Caco-2 (cell line): ENCODE data around the gene NXPH4. TPM values are rescaled to one million over a fixed set of nuclear protein-coding genes. Genes with fewer than 3 reads are reported as not detected.

ENCODE experiments used
- BruUV-seq: library from RNA; stranded (reverse); fragments of 400-500 nt; replicated peaks from 2 replicates; lab custom pipeline; 2021; lab: Mats Ljungman, UMichigan
- CTCF ChIA-PET: fragments of 300-600 bp; sonication (Branson Sonifier 250); formaldehyde crosslinking; loops from one replicate; lab custom pipeline; 2022; ENCODE audit warnings: antibody characterized with exemption; lab: Charles Lee
- POLR2A ChIA-PET: fragments of 300-600 bp; sonication (Branson Sonifier 250); formaldehyde crosslinking; loops from one replicate; lab custom pipeline; 2022; ENCODE audit warnings: antibody characterized with exemption; lab: Charles Lee
- DNase-seq, 2 experiments: peaks; one replicate each; pipeline versions ENCODE4 v3.0.0 to v3.0.0-alpha.2; 2020 to 2022
- H3K27me3 ChIP-seq: replicated peaks from 2 replicates; pipeline ENCODE4 v1.6.0; 2011; ENCODE audit warnings: low read length; ENCODE audit not compliant: control insufficient read depth, insufficient read depth
- H3K36me3 ChIP-seq: 2 replicates; pipeline ENCODE4 v1.5.1; 2011; ENCODE audit warnings: low read length; ENCODE audit not compliant: control insufficient read depth, insufficient read depth
- H3K4me1 ChIP-seq: fragments of 250-450 bp; sonication (Bioruptor Pico); 2 replicates; pipeline ENCODE4 v1.5.1; 2020; ENCODE audit warnings: mild to moderate bottlenecking
- H3K4me3 ChIP-seq: 2 replicates; pipeline ENCODE4 v1.5.1; 2011; ENCODE audit warnings: low read depth, mild to moderate bottlenecking, control low read depth, low read length
- H3K9me3 ChIP-seq: fragments of 250-450 bp; sonication (Bioruptor Pico); 2 replicates; pipeline ENCODE4 v1.5.1; 2020; ENCODE audit warnings: mild to moderate bottlenecking, moderate library complexity
- H3K27ac Mint-ChIP-seq: one replicate; pipeline ENCODE4 v1.8.0; 2022; ENCODE audit warnings: mixed read lengths; ENCODE audit not compliant: unreplicated experiment
- H3K27me3 Mint-ChIP-seq: one replicate; pipeline ENCODE4 v1.8.0; 2022; ENCODE audit warnings: mixed read lengths; ENCODE audit not compliant: insufficient read depth, unreplicated experiment
- H3K36me3 Mint-ChIP-seq: one replicate; pipeline ENCODE4 v1.8.0; 2022; ENCODE audit warnings: mild to moderate bottlenecking, mixed read lengths; ENCODE audit not compliant: insufficient read depth, unreplicated experiment
- H3K4me1 Mint-ChIP-seq: one replicate; pipeline ENCODE4 v1.8.0; 2022; ENCODE audit warnings: low read depth, mixed read lengths; ENCODE audit not compliant: unreplicated experiment
- H3K4me3 Mint-ChIP-seq: one replicate; pipeline ENCODE4 v1.8.0; 2022; ENCODE audit warnings: mild to moderate bottlenecking, moderate library complexity, mixed read lengths; ENCODE audit not compliant: unreplicated experiment
- H3K9me3 Mint-ChIP-seq: one replicate; pipeline ENCODE4 v1.8.0; 2022; ENCODE audit warnings: mixed read lengths; ENCODE audit not compliant: unreplicated experiment
- CTCF ChIP-seq, 2 experiments: fragments of 200-600 bp in 1 of 2; IDR thresholded peaks; 1 replicate in 1 of 2; 2 replicates in 1 of 2; pipeline versions ENCODE4 v1.5.1 to v1.8.0; 2011 to 2022; ENCODE audit warnings: antibody characterized with exemption in 1 of 2, control low read depth in 1 of 2, inconsistent platforms in 1 of 2, low read depth in 1 of 2, low read length in 1 of 2, mild to moderate bottlenecking in 1 of 2, moderate library complexity in 1 of 2; ENCODE audit not compliant: insufficient read depth in 1 of 2, severe bottlenecking in 1 of 2, unreplicated experiment in 1 of 2
- intact Hi-C: fragments of 100-400 bp; cut with micrococcal nuclease; formaldehyde crosslinking; loops from one replicate; pipeline ENCODE4 v1.10.0; 2022; ENCODE audit not compliant: unreplicated experiment
- total RNA-seq: library from RNA; stranded (reverse); gene quantifications from 2 replicates; pipeline ENCODE4 v1.2.3, GENCODE V29; 2022

The NXPH4 gene
- total RNA-seq, 1 experiment from 2014 or later = 10.0 TPM

GRCh38 chr12:57247041-57247440, 30.4 kb downstream of the NXPH4 start:
- Mint-ChIP-seq H3K27me3 (peaks cover 5% of the 10 kb centered on the region), H3K36me3 (peaks cover 7% of the 10 kb centered on the region), H3K4me3 (no peak overlapping the region), H3K4me1 (peaks cover 7% of the 10 kb centered on the region), H3K27ac (no peak overlapping the region), H3K9me3 (no peaks in the 10 kb centered on the region)
- no peak for TF ChIP-seq CTCF (IDR thresholded peaks at IDR 0.05; ENCODE audit: insufficient read depth in 1 of 2, low read depth in 1 of 2, low read length in 1 of 2, severe bottlenecking in 1 of 2, unreplicated experiment in 1 of 2)
- intact Hi-C loops = no loop called here
- CTCF ChIA-PET = interaction anchor here (0.5 to 1.0 kb wide), 2 partner anchors 33 to 119 kb away, joined by 3 to 4 read pairs; partner anchors contain the start of gene LRP1
- Histone ChIP-seq H3K9me3 (no peaks in the 10 kb centered on the region), H3K4me1 (no peaks in the 10 kb centered on the region), H3K36me3 (no peaks in the 10 kb centered on the region), H3K4me3 (no peak overlapping the region), H3K27me3 (peaks cover 2% of the 10 kb centered on the region; the same call in 1 of the 2 replicates)
- DNase-seq = no peak
- POLR2A ChIA-PET = no interaction called here
- BruUV-seq = no TSS peak

- no peaks in the 10 kb centered on the region for H3K36me3 ChIP-seq
- Mint-ChIP-seq H3K36me3 (peaks cover 3% of the 10 kb centered on the region), H3K4me1 (no peaks in the 10 kb centered on the region), H3K27ac (no peak overlapping the region), H3K9me3 (no peaks in the 10 kb centered on the region), H3K27me3 (peaks cover 2% of the 10 kb centered on the region), H3K4me3 (no peak overlapping the region)
- H3K9me3 ChIP-seq = no peaks in the 10 kb centered on the region
- DNase-seq = no peak
- H3K4me3 ChIP-seq = no peak overlapping the region
- H3K4me1 ChIP-seq = no peaks in the 10 kb centered on the region
- no TSS peak for BruUV-seq
- no peak for TF ChIP-seq CTCF (IDR thresholded peaks at IDR 0.05; ENCODE audit: insufficient read depth in 1 of 2, low read depth in 1 of 2, low read length in 1 of 2, severe bottlenecking in 1 of 2, unreplicated experiment in 1 of 2)
- peaks cover 2% of the 10 kb centered on the region; the same call in 1 of the 2 replicates for H3K27me3 ChIP-seq
- intact Hi-C loops = no loop called here
- POLR2A ChIA-PET = no interaction called here
- CTCF ChIA-PET = interaction anchor here (0.5 kb wide), 1 partner anchor 85 kb away, joined by 3 read pairs; no protein-coding TSS in a partner anchor
Measured at GRCh38 chr12:57248934-57249742, 32.5 kb downstream of the NXPH4 start.

- DNase-seq = no peak
- H3K9me3 ChIP-seq = no peaks in the 10 kb centered on the region
- H3K4me1 Mint-ChIP-seq = no peaks in the 10 kb centered on the region
- H3K27ac Mint-ChIP-seq = no peak overlapping the region
- intact Hi-C loops = no loop called here
- CTCF ChIA-PET = interaction anchor here (0.6 to 1.2 kb wide), 5 partner anchors 11 to 582 kb away, joined by 3 to 7 read pairs (median 4); partner anchors contain the start of gene INHBE
- no peak overlapping the region for H3K4me3 ChIP-seq
- no peak for TF ChIP-seq CTCF (IDR thresholded peaks at IDR 0.05; ENCODE audit: insufficient read depth in 1 of 2, low read depth in 1 of 2, low read length in 1 of 2, severe bottlenecking in 1 of 2, unreplicated experiment in 1 of 2)
- no peaks in the 10 kb centered on the region for H3K36me3 ChIP-seq
- peaks cover 4% of the 10 kb centered on the region for H3K36me3 Mint-ChIP-seq
- no peaks in the 10 kb centered on the region for H3K4me1 ChIP-seq
- H3K9me3 Mint-ChIP-seq = no peaks in the 10 kb centered on the region
- H3K27me3 Mint-ChIP-seq = peaks cover 2% of the 10 kb centered on the region
- H3K27me3 ChIP-seq = no peaks in the 10 kb centered on the region
- POLR2A ChIA-PET = interaction anchor here (1.3 kb wide), 1 partner anchor 21 kb away, joined by 4 read pairs; the partner anchor contains the start of gene SHMT2
- BruUV-seq = no TSS peak
- H3K4me3 Mint-ChIP-seq = no peak overlapping the region
Measured at GRCh38 chr12:57250541-57250940, 33.9 kb downstream of the NXPH4 start.
